GM10847 (cell line): Measurements from ENCODE around the gene SCNN1A.

Experiments
- POLR2A ChIP-seq: IDR thresholded peaks from 2 replicates; pipeline ENCODE4 v1.6.1; 2011; ENCODE audit not compliant: insufficient read length; ENCODE audit errors: extremely low read depth

Gene SCNN1A

GRCh38 chr12:6324936-6325750 lies 50.2 kb downstream of the SCNN1A start:
- TF ChIP-seq POLR2A, result no peak

DNA sequence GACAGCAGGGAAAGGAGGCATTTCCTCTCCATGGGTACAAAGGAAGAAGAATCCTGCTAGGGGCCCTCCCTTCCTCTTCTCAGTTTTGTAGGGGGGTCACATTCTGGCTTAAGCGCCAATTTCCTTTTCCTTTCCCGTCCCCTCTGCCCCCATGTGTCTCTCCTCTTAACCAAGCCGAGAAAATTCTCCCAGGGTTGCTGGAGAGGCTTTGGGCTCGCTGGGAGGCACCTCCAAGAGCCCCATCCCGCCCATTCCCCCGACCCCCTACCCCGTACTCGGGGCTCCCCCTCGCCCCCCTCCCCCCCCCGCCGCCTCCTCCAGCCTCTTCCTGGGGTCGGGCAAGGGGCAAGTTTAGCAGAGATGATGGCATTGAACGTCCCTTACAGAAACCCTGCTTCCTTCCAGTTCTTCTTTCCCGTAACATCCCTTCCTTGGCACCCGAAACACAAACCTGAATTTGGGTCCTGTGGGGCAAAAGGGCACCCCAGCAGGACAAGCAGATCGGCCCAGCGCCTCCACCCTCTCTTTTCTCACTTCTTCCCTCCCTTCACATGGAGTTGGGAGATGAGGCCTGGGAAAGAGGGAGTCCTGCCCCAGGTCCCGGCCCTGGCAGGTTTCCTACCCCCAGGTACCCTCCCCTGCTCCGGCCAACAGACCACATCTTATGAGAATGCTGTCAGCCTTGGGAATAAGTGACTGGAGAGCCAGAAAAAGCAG lies 51.2 kb downstream of the SCNN1A start:
- TF ChIP-seq POLR2A, result no peak

DNA sequence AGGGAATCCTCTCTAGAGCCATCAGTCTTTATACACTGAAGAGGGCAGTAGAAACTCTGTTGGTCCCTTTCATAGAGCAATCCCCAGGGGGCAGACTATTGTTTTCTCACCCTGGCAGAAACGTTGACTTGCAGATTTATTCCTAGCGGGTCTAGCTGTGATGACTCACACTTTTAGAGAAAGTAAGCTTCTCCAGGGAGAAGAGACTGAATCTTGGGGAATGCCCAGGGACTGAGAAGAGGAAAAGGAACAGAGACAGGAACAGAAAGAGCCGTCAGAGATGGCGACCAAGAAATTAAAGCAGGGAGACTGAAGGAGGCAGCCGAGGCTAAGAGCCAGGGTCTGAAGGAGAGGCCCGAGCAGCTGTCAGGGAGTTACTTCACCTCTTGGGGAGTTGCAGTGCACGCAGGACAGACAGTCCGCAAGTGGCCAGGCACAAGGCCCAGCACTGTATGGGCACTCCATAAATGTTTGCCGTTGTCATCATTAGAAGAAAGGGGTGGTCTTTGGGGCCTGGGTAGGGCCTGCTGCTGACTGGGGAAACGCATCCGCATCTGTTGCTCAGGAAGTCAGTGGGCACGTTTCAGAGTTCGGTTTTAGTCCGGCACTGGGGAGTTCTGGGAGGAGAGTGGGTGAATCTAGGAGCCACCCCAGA lies 51.9 kb downstream of the SCNN1A start:
- no peak for TF ChIP-seq POLR2A

GRCh38 chr12:6322969-6323339 lies 52.4 kb downstream of the SCNN1A start:
- no peak for TF ChIP-seq POLR2A

DNA sequence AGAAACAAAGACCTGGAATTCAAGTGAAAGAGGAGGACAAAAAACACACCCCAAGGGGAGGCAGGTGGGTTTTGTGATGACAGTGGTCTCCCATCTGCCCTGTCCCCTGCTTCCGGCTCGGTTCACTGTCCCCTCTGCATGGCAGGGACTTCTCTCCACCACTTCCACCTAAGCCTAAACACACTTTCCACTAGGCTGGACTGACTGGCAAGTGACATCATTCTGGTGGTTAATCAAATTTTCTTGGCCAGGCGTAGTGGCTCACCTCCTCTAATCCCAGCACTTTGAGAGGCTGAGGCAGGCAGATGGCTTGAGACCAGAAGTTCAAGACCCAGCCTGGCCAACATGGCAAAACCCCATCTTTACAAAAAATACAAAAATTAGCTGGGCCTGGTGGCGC lies 53.0 kb downstream of the SCNN1A start:
- no peak for TF ChIP-seq POLR2A

DNA sequence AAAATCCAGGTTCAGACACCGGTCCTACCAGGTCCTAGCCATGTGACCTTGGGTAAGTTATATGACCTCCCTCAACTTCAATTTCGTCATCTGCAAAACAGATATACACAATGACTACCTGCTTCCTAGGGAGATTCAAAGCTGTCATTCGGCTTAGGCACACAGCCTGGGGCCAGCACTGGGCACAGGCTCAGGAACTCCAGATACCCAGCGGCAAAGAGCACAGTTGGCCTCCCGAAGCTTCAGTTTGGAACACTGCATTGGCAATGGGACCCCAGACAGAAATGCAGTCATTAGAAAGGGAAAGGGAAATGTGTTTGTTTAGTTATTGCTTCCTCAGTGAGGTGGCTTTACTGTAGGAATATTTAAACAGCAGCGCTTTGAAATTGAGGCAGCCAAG lies 53.5 kb downstream of the SCNN1A start:
- TF ChIP-seq POLR2A, result no peak

- TF ChIP-seq POLR2A, result no peak
Observed at GRCh38 chr12:6319446-6319845, 55.9 kb downstream of the SCNN1A start.

DNA sequence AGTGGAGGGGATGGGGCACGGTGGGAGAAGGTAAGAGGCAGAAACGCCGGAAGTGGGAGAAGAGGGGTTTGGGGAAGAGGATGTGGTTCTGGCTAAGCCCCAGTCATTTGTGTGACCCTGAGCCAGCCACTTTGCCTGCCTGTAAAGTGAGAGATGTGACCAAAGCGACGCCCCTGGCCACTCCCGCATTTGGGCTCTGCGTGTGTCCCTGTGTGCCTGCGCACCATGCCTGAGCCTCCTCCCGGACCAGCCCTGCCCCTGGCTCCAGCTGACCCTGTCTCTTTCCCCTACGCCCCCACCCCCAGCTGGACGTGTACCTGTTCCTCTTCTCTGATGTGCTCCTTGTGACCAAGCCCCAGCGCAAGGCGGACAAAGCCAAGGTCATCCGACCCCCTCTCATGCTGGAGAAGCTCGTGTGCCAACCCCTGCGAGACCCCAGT lies 56.9 kb downstream of the SCNN1A start:
- no peak for TF ChIP-seq POLR2A

- TF ChIP-seq POLR2A, result no peak
Observed at GRCh38 chr12:6317693-6318439, 57.5 kb downstream of the SCNN1A start.

GRCh38 chr12:6316921-6317692 lies 58.3 kb downstream of the SCNN1A start:
- TF ChIP-seq POLR2A, result no peak

DNA sequence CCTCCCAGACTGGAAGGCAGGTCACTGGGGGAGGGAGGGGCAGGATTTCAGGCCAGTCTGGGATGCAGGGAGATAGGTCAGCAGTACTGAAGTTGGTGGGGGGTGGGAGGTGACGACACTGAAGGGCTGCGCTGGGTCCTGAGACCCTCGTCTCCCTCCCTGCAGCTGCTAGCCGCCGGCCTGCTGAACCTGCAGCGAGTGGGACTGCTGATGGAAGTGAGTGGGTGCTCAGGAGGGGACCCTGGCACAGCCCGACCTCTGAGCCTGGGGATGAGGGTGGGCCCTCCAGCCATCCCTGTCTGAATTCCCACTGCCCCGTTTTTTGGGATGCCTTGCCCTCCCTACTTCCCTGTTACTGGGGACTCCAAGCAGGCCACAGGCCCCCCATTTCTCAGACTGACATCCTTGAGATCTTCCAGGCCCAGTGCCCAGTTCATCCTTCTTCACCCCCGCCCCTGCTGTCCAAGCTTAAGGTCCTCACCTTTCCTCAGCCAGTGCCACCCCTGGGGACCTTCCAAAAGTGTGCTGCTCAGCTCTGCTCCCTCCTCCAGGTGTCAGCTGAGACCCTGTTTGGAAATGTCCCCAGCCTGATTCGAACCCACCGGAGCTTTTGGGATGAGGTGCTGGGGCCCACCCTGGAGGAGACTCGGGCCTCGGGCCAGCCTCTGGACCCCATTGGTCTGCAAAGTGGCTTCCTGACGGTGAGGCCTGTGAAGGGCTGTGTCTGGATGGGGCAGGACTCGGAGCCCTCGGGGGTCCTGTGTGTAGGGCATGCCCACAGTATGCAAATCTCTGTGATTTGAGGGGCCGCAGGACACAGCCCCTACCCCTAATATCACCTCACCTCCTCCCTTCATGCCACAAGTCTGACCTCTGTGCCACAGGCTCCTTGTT lies 59.4 kb downstream of the SCNN1A start:
- TF ChIP-seq POLR2A, result no peak

DNA sequence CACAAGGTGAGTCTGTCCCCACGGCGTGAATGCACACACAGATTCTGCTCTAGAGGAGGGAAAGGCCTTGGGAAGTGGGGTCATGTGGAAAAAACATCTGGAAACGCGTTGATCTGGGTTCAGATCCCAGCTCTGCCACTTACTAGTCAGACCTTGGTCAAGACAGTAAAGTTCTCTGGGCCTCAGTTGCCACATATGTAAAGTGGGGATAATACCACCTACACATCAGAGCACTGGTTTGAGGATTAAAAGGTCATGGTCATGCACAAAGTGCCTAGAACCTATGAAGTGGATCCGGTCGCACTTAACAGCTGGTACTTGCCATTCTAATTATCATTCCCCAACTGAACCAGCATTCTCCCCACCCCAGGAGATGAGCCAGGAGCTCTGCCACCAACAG lies 60.2 kb downstream of the SCNN1A start:
- no peak for TF ChIP-seq POLR2A

GRCh38 chr12:6314776-6315175 lies 60.6 kb downstream of the SCNN1A start:
- no peak for TF ChIP-seq POLR2A
